RCC 7860 (cell line): ENCODE data around the gene PSMG3.

Experiments
- DNase-seq: peaks from one replicate; pipeline ENCODE4 v3.0.0-alpha.2; 2015; ENCODE audit warnings: low spot score
- FAIRE-seq: peaks from 2 replicates; lab custom pipeline; 2012; peaks lifted over from hg19 to GRCh38; lab: Jason Lieb, UNC

Gene PSMG3

DNA sequence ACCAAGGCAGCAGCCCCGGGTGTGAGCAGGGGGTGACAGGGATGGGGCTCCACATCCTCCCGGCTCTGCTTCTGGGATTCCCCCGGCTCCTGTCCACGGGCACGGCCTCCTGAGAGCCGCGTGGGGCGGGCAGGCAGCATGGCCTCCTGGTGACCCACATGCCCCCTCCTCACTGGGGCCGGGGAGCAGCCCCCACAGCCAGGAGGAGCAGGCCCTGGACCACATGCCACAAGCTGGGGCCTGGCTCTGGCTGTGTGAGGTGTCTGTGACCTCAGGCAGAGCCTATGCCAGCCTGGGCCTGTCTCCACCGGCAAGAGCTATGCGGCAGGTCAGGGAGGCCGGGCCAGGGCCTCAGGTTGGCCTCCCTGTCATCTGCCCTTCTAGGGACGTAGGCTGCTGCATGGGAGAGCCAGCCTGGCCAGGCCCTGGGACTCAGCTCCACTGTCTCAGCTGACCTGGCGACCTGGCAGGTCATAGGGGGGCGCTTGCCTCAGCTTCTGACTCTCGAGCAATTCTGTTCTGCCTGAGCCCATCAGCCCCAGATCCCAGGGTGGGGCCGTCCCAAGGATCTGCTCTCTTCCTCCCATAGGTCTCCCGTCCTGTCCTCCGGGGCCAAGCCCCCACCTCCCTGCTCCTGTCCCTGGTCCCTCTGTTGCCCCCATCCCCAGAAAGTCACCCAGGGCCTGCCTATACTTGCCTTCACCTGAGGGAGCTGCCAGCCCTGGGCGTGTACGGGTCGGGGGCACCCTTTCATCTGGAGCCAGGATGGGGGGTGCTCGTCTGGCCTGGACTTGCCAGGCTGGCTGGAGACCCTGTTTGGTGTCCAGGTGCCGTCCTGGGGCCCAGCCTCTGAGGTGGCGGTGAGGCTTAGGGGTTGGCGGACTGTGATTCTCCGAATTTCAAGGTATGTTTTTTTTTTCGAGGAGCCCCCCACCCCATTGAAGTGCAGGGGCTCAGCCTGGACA is 9.9 kb downstream of the PSMG3 start:
- DNase-seq, result no peak
- FAIRE-seq, result no peak

GRCh38 chr7:1558841-1559625 is 10.8 kb downstream of the PSMG3 start:
- DNase-seq (no peak), FAIRE-seq (no peak)

- FAIRE-seq, result no peak
- no peak for DNase-seq
These were observed 11.5 kb downstream of the PSMG3 start for GRCh38 chr7:1558181-1558811.

DNA sequence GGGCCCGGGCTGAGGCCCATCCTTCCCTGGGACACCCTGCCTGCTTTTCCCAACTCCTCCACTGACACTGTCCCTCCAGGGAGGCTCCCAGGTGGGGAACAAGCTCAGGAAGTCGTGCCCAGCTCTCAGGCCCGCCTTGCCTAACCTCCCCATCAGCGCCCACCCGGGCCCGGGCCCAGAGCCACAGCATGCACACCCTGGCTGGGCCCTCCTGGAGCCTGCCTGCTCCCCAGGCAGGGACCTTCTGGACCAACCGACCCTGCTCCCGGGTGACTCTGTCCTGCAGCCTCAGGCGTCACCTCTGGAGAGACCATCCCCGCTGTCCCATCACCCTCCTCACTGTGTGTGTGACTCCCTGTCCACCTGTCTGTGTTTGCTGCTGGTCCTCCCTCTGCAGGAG is 12.1 kb downstream of the PSMG3 start:
- DNase-seq (no peak), FAIRE-seq (no peak)

GRCh38 chr7:1557006-1557405 is 12.8 kb downstream of the PSMG3 start:
- DNase-seq (no peak), FAIRE-seq (no peak)

GRCh38 chr7:1555813-1556543 is 13.9 kb downstream of the PSMG3 start, which contains the start of gene TMEM184A:
Gene TMEM184A (minus strand): TSS chr7:1556205. CDS start chr7:1555484, 721 bp downstream.
- DNase-seq (peak; percentile 73), FAIRE-seq (peak; percentile 24)

DNA sequence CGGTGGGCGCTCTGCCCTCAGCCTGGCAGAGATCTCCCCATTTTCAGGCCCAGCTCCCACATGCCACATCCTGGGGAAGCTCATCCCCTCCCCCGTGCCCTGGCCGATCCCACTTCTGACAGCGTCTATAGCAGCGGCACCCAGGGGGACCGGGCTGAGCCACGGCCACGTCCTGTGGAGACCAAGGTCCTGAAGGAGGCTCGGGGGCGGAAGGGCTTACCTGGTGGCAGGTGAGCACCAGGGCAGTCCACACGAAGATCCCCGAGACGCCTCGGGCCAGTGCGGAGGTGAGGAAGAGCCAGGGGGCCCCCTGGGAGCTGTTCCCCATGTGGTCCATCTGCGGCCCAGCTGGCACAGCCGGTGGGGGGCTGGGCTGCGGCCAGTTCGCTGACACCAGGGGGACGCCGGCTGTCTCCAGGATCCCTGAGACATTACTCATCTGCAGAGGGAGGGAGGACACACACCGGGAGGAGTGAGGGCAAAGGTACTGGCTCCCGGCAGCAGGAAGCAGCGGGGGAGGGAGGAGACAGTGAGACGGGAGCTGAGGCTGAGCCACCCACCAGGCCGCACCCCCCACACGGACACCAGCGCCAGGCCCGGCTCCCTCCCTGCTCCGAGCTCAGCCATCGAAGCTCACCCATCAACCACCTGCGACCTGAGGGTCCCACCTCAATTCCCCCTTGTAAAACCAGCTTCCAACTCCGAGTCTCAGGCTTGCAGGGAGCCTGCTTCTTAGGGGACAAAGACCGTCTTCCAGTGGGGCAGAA is 14.6 kb downstream of the PSMG3 start:
- DNase-seq, result peak; percentile 96
- FAIRE-seq, result peak; percentile 89

DNA sequence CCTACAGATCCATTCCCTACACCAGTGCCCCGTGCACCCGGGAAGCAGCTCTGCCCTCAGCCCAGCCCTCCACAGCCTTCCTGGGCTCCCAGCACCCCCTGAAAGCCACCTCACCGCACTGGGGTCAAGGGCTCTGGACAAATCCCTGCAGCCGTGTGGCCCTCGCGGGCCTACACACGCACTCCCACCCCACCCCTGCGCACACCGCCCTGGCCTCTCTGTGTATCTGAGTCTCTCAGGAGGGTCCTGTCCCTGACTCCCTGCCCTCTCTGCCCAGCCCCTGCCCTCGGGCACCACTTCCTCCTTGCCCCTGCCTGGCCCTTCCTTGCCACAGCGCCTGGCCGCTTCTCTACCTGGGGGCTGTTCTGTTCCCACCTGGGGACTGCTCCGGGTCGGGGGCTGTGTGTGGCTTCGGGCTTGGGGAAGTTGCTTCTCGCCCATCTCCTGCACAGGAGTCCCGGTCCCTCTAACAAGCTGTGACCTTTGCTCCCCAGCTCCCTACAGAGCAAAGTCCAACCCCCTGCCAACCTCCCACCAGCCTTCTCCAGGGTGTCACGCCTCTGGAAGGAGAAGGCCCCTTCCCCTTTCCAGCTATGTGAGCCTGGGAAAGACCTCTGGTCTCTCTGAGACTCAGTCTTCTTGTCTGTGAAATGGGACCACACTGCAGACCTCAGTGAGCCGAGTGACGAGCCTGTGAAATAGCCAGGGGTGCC is 15.3 kb downstream of the PSMG3 start:
- no peak for DNase-seq
- no peak for FAIRE-seq

DNA sequence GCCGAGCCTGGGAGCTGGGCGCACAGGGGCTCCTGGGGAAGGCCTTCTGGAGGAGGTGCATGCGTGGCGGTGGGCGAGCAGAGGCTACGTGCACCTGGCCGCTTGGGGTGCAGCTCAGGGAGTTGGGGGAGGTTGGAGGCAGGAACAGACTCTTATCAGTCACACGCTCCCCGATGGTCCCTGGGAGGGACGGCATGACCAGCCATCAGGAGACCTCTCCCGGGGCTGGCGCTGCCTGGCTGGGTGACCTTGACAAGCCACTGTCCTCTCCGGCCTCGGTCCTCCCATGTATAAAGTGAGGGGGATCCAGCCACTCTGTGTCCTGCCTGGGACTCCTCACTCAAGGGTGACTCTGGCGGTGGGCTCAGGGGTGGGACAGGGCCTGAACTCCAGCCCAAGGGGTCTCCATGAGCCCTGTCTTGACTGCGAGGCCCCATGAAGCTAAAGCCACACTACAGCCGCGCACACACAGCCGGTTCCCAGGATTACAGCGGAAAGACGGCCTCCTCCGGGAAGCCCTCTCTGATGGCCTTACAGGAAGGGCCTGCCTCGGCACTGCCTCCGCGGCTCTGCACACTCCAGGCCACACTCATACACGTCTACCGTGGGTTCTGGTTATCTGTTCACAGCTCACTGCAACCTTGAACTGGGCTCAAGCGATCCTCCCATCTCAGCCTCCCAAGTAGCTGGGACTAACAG is 16.2 kb downstream of the PSMG3 start:
- DNase-seq, result no peak

GRCh38 chr7:1552200-1552599 is 17.6 kb downstream of the PSMG3 start:
- DNase-seq, result no peak
- FAIRE-seq, result no peak

More for the DNA sequence above, 16.2 kb downstream of the PSMG3 start:
- FAIRE-seq, result no peak

DNA sequence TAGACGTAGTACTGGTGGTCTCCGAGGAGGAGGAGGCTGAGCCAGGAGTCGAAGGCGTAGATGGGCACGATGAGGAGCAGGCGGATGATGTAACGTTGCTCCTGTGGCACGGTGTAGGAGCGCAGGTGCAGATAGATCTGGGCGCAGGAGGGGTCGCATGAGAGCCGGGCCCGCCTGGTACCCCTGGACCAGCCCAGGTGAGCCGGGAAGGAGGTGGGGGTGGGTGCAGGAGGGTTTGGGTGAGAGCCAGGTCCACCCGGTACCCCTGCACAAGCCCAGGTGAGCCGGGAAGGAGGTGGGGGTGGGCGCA is 19.0 kb downstream of the PSMG3 start:
- FAIRE-seq (no peak), DNase-seq (no peak)

- no peak for DNase-seq
- FAIRE-seq, result no peak
These were observed 19.6 kb downstream of the PSMG3 start for GRCh38 chr7:1550005-1550845.

GRCh38 chr7:1549357-1550004 is 20.4 kb downstream of the PSMG3 start:
- no peak for FAIRE-seq
- no peak for DNase-seq

GRCh38 chr7:1548944-1549343 is 20.9 kb downstream of the PSMG3 start:
- FAIRE-seq (no peak), DNase-seq (no peak)

GRCh38 chr7:1548438-1548831 is 21.4 kb downstream of the PSMG3 start:
- DNase-seq, result no peak
- no peak for FAIRE-seq

DNA sequence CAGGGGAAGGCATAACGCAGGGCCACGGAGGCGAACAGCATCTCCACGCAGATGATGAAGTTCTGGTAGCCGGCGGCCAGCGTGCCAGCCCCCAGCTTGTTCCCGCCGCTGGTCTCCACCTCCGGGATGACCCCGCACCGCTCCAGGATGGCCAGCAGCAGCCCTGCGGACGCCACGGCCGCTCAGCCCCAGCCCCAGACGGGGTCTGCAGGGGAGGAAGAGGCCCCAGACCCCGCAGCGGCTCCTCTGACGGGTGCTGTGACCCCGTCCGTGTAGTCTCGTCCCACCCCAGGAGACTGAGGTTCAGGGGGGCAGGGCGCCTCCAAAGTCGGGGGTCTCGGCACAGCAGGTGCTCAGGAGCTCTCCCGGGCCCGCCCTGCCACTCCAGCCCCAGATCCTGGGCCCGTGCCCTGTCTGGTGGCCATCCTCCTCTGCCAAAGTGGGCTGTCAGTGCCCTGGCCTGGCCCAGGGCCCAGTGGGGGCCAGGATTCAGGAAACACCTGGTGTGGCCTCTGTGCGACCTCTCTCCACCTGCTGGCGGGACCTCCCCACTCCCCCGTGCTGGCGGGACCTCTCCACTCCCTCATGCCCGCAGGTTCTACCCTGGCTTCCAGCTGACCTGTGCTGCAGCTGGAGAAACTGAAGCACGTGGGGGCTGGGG is 21.9 kb downstream of the PSMG3 start:
- FAIRE-seq, result no peak
- no peak for DNase-seq
